ENCODE measurements around the gene OR10H4.

OR10H4 gene

GRCh38 chr19:15913384-15913783, 35.4 kb upstream of the OR10H4 start:
- in situ Hi-C loops (cut with HindIII; ENCODE audit: low sequenced_read_pairs): no loop called here
- DNase-seq (ENCODE audit: low read depth, low spot score): no peak
- no peak overlapping the region for H3K4me3 ChIP-seq (ENCODE audit: low read depth, low read length)
- TF ChIP-seq, protein P1, sequence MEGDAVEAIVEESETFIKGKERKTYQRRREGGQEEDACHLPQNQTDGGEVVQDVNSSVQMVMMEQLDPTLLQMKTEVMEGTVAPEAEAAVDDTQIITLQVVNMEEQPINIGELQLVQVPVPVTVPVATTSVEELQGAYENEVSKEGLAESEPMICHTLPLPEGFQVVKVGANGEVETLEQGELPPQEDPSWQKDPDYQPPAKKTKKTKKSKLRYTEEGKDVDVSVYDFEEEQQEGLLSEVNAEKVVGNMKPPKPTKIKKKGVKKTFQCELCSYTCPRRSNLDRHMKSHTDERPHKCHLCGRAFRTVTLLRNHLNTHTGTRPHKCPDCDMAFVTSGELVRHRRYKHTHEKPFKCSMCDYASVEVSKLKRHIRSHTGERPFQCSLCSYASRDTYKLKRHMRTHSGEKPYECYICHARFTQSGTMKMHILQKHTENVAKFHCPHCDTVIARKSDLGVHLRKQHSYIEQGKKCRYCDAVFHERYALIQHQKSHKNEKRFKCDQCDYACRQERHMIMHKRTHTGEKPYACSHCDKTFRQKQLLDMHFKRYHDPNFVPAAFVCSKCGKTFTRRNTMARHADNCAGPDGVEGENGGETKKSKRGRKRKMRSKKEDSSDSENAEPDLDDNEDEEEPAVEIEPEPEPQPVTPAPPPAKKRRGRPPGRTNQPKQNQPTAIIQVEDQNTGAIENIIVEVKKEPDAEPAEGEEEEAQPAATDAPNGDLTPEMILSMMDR (IDR thresholded peaks at IDR 0.05; ENCODE audit: low read depth, low read length): no peak

GRCh38 chr19:15913830-15914229, 35.0 kb upstream of the OR10H4 start:
- TF ChIP-seq, protein P1 (IDR thresholded peaks at IDR 0.05; ENCODE audit: low read depth, low read length): no peak
- no peak for DNase-seq (ENCODE audit: low read depth, low spot score)
- no peak overlapping the region for H3K4me3 ChIP-seq (ENCODE audit: low read depth, low read length)
- in situ Hi-C loops (cut with HindIII; ENCODE audit: low sequenced_read_pairs): no loop called here

- DNase-seq (ENCODE audit: low read depth, low spot score): no peak
- in situ Hi-C loops (cut with HindIII; ENCODE audit: low sequenced_read_pairs): no loop called here
- H3K4me3 ChIP-seq (ENCODE audit: low read depth, low read length): no peak overlapping the region
- TF ChIP-seq, protein P1 (IDR thresholded peaks at IDR 0.05; ENCODE audit: low read depth, low read length): no peak
Observed at GRCh38 chr19:15915109-15915508, 33.7 kb upstream of the OR10H4 start.

- no peak for DNase-seq (ENCODE audit: low read depth, low spot score)
Observed at GRCh38 chr19:15919243-15919642, 29.6 kb upstream of the OR10H4 start.

DNA sequence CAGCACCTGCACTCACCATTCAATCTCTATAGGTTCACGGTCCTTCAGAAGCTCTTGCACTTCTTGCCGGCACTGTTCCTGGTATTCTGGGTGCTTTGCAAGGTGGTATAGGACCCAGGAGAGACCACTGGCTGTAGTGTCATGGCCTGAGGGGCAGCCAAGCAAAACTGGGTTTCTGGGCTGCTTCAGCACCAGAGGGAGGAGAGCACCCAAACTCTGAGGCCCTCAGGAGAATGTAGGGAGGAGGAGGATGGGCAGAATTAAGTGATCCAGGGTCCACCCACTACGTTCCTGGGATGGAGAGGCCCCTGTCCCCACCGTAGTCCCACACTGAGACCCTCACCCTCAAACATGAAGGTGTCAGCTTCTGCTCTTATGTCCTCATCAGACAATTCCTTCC, 26.8 kb upstream of the OR10H4 start:
- TF ChIP-seq, protein P1 (IDR thresholded peaks at IDR 0.05; ENCODE audit: low read depth, low read length): no peak
- no peak overlapping the region for H3K4me3 ChIP-seq (ENCODE audit: low read depth, low read length)
- no peak for DNase-seq (ENCODE audit: low read depth, low spot score)
- in situ Hi-C loops (cut with HindIII; ENCODE audit: low sequenced_read_pairs): no loop called here

More at GRCh38 chr19:15919243-15919642, 29.6 kb upstream of the OR10H4 start:
- no peak overlapping the region for H3K4me3 ChIP-seq (ENCODE audit: low read depth, low read length)
- TF ChIP-seq, protein P1 (IDR thresholded peaks at IDR 0.05; ENCODE audit: low read depth, low read length): no peak
- in situ Hi-C loops (cut with HindIII; ENCODE audit: low sequenced_read_pairs): no loop called here

GRCh38 chr19:15923702-15924101, 25.1 kb upstream of the OR10H4 start:
- no peak for DNase-seq (ENCODE audit: low read depth, low spot score)
- TF ChIP-seq, protein P1 (IDR thresholded peaks at IDR 0.05; ENCODE audit: low read depth, low read length): no peak
- in situ Hi-C loops (cut with HindIII; ENCODE audit: low sequenced_read_pairs): no loop called here

DNA sequence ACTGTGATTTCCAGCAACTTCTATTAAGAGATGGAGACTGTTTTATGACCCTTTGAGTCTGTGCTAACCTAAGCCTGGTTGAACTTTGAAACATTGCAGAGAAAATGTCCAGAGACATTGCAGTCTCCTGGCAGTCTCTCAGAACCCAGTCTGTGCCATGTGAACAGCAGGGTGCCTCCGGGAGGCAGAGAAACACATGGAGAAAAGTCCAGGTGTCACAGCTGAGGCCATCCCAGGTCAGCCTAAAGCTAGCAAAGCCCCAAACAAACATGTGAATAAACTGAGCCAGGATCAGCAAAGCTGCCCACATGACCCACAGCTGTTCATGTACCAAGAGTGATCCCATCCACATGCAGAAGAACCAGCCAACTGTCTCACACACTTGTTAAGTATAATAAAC, 22.3 kb upstream of the OR10H4 start:
- TF ChIP-seq, protein P1 (IDR thresholded peaks at IDR 0.05; ENCODE audit: low read depth, low read length): no peak

More at GRCh38 chr19:15923702-15924101, 25.1 kb upstream of the OR10H4 start:
- no peak overlapping the region for H3K4me3 ChIP-seq (ENCODE audit: low read depth, low read length)

More for the DNA sequence above, 22.3 kb upstream of the OR10H4 start:
- no peak overlapping the region for H3K4me3 ChIP-seq (ENCODE audit: low read depth, low read length)
- no peak for DNase-seq (ENCODE audit: low read depth, low spot score)
- in situ Hi-C loops (cut with HindIII; ENCODE audit: low sequenced_read_pairs): no loop called here
